SK-N-MC (cell line): Measurements from ENCODE around the gene STAG3.

Experiments
- EZH2 ChIP-seq: fragments of 200-600 bp; sonication (generic); IDR thresholded peaks from one replicate; pipeline ENCODE4 v1.6.1; 2017; ENCODE audit warnings: antibody characterized with exemption
- POLR2AphosphoS5 ChIP-seq: IDR thresholded peaks from 2 replicates; pipeline ENCODE4 v1.6.1; 2012; ENCODE audit warnings: mild to moderate bottlenecking, low read depth, low read length, borderline replicate concordance

DNA sequence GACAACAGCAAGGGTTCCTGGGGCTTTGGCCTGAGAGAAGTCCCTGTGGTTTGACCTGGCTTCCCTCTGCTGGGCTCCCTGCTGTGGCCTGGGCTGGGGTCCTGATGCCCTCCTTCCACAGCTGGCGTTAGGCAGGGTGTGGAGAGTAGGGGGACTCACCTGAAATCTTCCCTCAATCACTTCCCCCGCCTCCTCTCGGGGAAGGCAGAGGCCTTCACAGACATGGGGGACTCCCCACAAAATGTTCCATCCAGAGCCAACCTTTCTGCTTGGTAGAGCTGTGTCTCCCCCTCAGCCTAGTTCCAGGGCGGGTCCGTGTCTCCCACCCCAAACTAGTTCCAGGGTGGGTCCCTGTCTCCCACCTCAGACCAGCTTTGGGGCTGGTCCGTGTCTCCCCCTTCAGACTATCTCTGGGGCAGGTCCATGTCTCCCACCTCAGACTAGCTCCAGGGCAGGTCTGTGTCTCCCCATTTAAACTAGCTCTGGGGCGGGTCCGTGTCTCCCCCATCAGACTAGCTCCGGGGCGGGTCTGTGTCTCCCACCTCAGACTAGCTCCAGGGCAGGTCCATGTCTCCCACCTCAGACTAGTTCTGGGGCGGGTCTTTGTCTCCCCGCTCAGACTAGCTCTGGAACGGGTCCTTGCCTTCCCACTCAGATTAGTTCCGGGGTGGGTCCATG, 44.2 kb downstream of the STAG3 start:
- no peak for TF ChIP-seq EZH2
- TF ChIP-seq POLR2AphosphoS5, result no peak
